Measurements from ENCODE around the gene ZNF283.

DNA sequence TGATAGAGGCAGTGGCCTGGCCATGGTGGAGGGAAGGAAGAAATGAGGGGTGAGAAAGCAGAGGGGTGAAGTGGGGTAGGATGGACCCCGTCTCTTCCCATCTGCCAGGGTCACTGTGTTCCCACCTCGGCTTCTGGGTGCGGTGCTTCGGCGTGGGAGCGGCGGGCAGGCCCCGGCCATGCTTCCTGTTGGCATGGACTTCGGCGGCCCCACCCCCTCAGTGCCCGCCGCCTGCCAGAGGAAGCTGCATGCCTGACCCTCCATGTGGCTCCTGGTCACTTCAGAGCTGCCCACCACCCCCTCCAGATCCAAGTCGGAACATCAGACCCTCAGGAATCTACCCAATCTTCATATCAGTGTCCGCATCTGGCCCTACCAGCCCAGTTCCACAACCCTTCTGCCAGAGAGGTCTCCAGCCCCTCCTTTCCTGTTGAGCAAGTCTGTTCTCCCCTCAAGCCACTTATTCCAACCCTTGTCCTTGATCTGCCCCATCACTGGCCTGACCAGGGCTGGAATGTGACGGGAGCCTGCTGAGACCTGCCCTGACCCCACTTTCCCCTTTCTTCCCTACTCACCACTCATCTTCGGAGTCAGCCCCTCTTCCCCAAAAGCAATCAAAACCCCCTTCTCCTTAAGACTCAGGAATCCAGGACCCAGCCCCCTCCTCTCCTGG lies 47.8 kb upstream of the ZNF283 start:
- TF ChIP-seq, protein P1, sequence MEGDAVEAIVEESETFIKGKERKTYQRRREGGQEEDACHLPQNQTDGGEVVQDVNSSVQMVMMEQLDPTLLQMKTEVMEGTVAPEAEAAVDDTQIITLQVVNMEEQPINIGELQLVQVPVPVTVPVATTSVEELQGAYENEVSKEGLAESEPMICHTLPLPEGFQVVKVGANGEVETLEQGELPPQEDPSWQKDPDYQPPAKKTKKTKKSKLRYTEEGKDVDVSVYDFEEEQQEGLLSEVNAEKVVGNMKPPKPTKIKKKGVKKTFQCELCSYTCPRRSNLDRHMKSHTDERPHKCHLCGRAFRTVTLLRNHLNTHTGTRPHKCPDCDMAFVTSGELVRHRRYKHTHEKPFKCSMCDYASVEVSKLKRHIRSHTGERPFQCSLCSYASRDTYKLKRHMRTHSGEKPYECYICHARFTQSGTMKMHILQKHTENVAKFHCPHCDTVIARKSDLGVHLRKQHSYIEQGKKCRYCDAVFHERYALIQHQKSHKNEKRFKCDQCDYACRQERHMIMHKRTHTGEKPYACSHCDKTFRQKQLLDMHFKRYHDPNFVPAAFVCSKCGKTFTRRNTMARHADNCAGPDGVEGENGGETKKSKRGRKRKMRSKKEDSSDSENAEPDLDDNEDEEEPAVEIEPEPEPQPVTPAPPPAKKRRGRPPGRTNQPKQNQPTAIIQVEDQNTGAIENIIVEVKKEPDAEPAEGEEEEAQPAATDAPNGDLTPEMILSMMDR (CRISPR knock-in tag; IDR thresholded peaks at IDR 0.05) = no peak
- TF ChIP-seq EZH2 (conservative IDR thresholded peaks at IDR 0.05; ENCODE audit: low read depth, low read length) = no peak
- TF ChIP-seq ZMYM2 (CRISPR knock-in tag; IDR thresholded peaks at IDR 0.05) = no peak
- no peak for TF ChIP-seq POLR2A (IDR thresholded peaks at IDR 0.05; ENCODE audit: insufficient read depth in 1 of 2, low read depth in 2 of 2, low read length in 2 of 2)
- no peak for TF ChIP-seq ELF1 (CRISPR knock-in tag; IDR thresholded peaks at IDR 0.05)
- no peak for TF ChIP-seq ZNF253 (CRISPR knock-in tag; IDR thresholded peaks at IDR 0.05; ENCODE audit: borderline replicate concordance)
- no peak for TF ChIP-seq FOXJ3 (CRISPR knock-in tag; IDR thresholded peaks at IDR 0.05; ENCODE audit: borderline replicate concordance)
- no peak for TF ChIP-seq SP1 (IDR thresholded peaks at IDR 0.05)
- no peak for TF ChIP-seq SP1 (CRISPR knock-in tag; IDR thresholded peaks at IDR 0.05)

Measured in HepG2 (cell line).